CD4-positive, alpha-beta memory T cell (primary cell): ENCODE measurements around the gene TRAF7. TPM values are rescaled to one million over a fixed set of nuclear protein-coding genes. Genes with fewer than 3 reads are reported as not detected.

Experiments
- CTCF ChIA-PET: fragments of 350-600 bp; sonication (Branson Sonifier 250); formaldehyde crosslinking; loops from one replicate; lab custom pipeline; 2021; ENCODE audit warnings: inconsistent platforms; ENCODE audit not compliant: partially characterized antibody; lab: Charles Lee
- POLR2A ChIA-PET: fragments of 350-600 bp; sonication (Branson Sonifier 250); formaldehyde crosslinking; loops from one replicate; lab custom pipeline; 2021; ENCODE audit not compliant: partially characterized antibody; lab: Charles Lee
- DNase-seq, 5 donors: peaks; one replicate each; pipeline versions ENCODE4 v3.0.0 to v3.0.0-alpha.2; 2020 to 2022; ENCODE audit warnings: mixed read lengths in 1 of 5
- H3K27ac ChIP-seq: one replicate; pipeline ENCODE4 v1.7.0; 2013; ENCODE audit warnings: low read depth, low read length
- H3K27me3 ChIP-seq: 2 replicates; pipeline ENCODE4 v1.7.0; 2013; ENCODE audit warnings: mild to moderate bottlenecking, low read length, moderate library complexity; ENCODE audit not compliant: insufficient read depth
- H3K36me3 ChIP-seq: 2 replicates; pipeline ENCODE4 v1.7.0; 2013; ENCODE audit warnings: mild to moderate bottlenecking, low read length, moderate library complexity; ENCODE audit not compliant: insufficient read depth
- H3K4me1 ChIP-seq: 2 replicates; pipeline ENCODE4 v1.7.0; 2013; ENCODE audit warnings: mild to moderate bottlenecking, low read length, moderate library complexity; ENCODE audit not compliant: insufficient read depth
- H3K4me3 ChIP-seq, 2 donors: one replicate each; pipeline ENCODE4 v1.7.0; 2013; ENCODE audit warnings: low read length in 2 of 2, mild to moderate bottlenecking in 1 of 2
- H3K9me3 ChIP-seq, 2 donors: one replicate each; pipeline ENCODE4 v1.7.0; 2013; ENCODE audit warnings: low read length in 2 of 2, control low read depth in 1 of 2; ENCODE audit not compliant: control insufficient read depth in 1 of 2
- H3K27ac Mint-ChIP-seq, 7 donors: one replicate each; pipeline ENCODE4 v1.8.0; 2020 to 2021; ENCODE audit warnings: mixed read lengths in 7 of 7, mild to moderate bottlenecking in 6 of 7, inconsistent platforms in 3 of 7, moderate library complexity in 3 of 7
- H3K27me3 Mint-ChIP-seq, 2 donors: one replicate each; pipeline ENCODE4 v1.8.0; 2020 to 2021; ENCODE audit warnings: mixed read lengths in 2 of 2
- H3K36me3 Mint-ChIP-seq, 2 donors: one replicate each; pipeline ENCODE4 v1.8.0; 2020 to 2021; ENCODE audit warnings: mixed read lengths in 2 of 2, inconsistent platforms in 1 of 2, mild to moderate bottlenecking in 1 of 2
- H3K4me1 Mint-ChIP-seq, 4 donors: one replicate each; pipeline ENCODE4 v1.8.0; 2020 to 2021; ENCODE audit warnings: mixed read lengths in 4 of 4, mild to moderate bottlenecking in 1 of 4
- H3K4me3 Mint-ChIP-seq, 8 donors: one replicate each; pipeline ENCODE4 v1.8.0; 2020 to 2021; ENCODE audit warnings: mixed read lengths in 8 of 8, mild to moderate bottlenecking in 7 of 8, moderate library complexity in 6 of 8, inconsistent platforms in 3 of 8
- H3K9me3 Mint-ChIP-seq, 8 donors: one replicate each; pipeline ENCODE4 v1.8.0; 2020 to 2021; ENCODE audit warnings: mixed read lengths in 8 of 8, mild to moderate bottlenecking in 5 of 8, inconsistent platforms in 3 of 8, moderate library complexity in 1 of 8
- intact Hi-C: fragments of 100-400 bp; cut with micrococcal nuclease; formaldehyde crosslinking; loops from one replicate; pipeline ENCODE4 v1.15.1; 2023
- polyA plus RNA-seq, 2 donors: library from polyadenylated mRNA; unstranded; fragments of 300-500 nt; fragmentation: Illumina TruSeq; gene quantifications; one replicate each; pipeline ENCODE4 v1.2.3, GENCODE V29; 2021
- total RNA-seq, 2 experiments: library from RNA; stranded (reverse); gene quantifications; one replicate each; pipeline ENCODE4 v1.2.3, GENCODE V29; 2021

TRAF7 gene
- total and polyA plus RNA-seq, 4 experiments from 2014 or later = 1.9 to 41.9 (median 24.9) TPM

GRCh38 chr16:2155977-2156848, 631 bp downstream of the TRAF7 start:
- Mint-ChIP-seq H3K27me3 (no peaks in the 10 kb centered on the region), H3K36me3 (peaks cover 0 to 14% of the 10 kb centered on the region in 2 donors), H3K9me3 (no peaks in the 10 kb centered on the region), H3K27ac (peak overlapping the region; percentile 75 to 98 (median 94)), H3K4me1 (peaks cover 27 to 61% (median 42%) of the 10 kb centered on the region in 4 donors), H3K4me3 (peak overlapping the region; percentile 94 to 98 (median 95))
- peak overlapping the region; percentile 48 for H3K27ac ChIP-seq
- peaks cover 62% of the 10 kb centered on the region for H3K4me1 ChIP-seq
- H3K4me3 ChIP-seq = peak overlapping the region; percentile 47 to 52
- no peaks in the 10 kb centered on the region for H3K27me3 ChIP-seq
- H3K36me3 ChIP-seq = peaks cover 4% of the 10 kb centered on the region
- POLR2A ChIA-PET = interaction anchor here (0.5 to 3.7 kb wide), 48 partner anchors 10 to 1567 kb away, joined by 3 to 75 read pairs (median 7); partner anchors contain the start of genes AMDHD2, ATP6V0C, CCNF and ECI1
- DNase-seq = no peak
- CTCF ChIA-PET = interaction anchor here (0.9 to 4.6 kb wide), 6 partner anchors 12 to 192 kb away, joined by 3 to 30 read pairs (median 4); partner anchors contain the start of gene RPS2
- intact Hi-C loops = loop anchor here (1.0 to 10.0 kb wide), 13 partner anchors 19 to 357 kb away; partner anchors contain the start of genes ATP6V0C, E4F1, ECI1 and GFER
- no peaks in the 10 kb centered on the region for H3K9me3 ChIP-seq

GRCh38 chr16:2156849-2157224, 1.3 kb downstream of the TRAF7 start:
- H3K27me3 ChIP-seq = no peaks in the 10 kb centered on the region
- H3K36me3 ChIP-seq = peaks cover 2% of the 10 kb centered on the region
- Mint-ChIP-seq H3K9me3 (no peaks in the 10 kb centered on the region), H3K27ac (peak overlapping the region in 5 of 7 donors; percentile 69 to 95 (median 89)), H3K4me1 (peaks cover 24 to 55% (median 38%) of the 10 kb centered on the region in 4 donors), H3K4me3 (peak overlapping the region; percentile 94 to 98 (median 95)), H3K27me3 (no peaks in the 10 kb centered on the region), H3K36me3 (peaks cover 0 to 14% of the 10 kb centered on the region in 2 donors)
- peaks cover 56% of the 10 kb centered on the region for H3K4me1 ChIP-seq
- intact Hi-C loops = loop anchor here (1.0 to 10.0 kb wide), 2 partner anchors 38 to 292 kb away; no protein-coding TSS in a partner anchor
- no peak overlapping the region for H3K27ac ChIP-seq
- H3K4me3 ChIP-seq = no peak overlapping the region
- ChIA-PET POLR2A (no interaction called here), CTCF (interaction anchor here (4.6 kb wide), 1 partner anchor 16 kb away, joined by 30 read pairs; no protein-coding TSS in a partner anchor)
- no peaks in the 10 kb centered on the region for H3K9me3 ChIP-seq
- DNase-seq = no peak

GRCh38 chr16:2157480-2158261, 2.1 kb downstream of the TRAF7 start:
- POLR2A ChIA-PET = no interaction called here
- no peaks in the 10 kb centered on the region for H3K27me3 ChIP-seq
- Mint-ChIP-seq H3K36me3 (peaks cover 0 to 14% of the 10 kb centered on the region in 2 donors), H3K4me1 (peaks cover 24 to 49% (median 36%) of the 10 kb centered on the region in 4 donors), H3K9me3 (no peaks in the 10 kb centered on the region), H3K27ac (peak overlapping the region in 3 of 7 donors; percentile 36 to 88 (median 73)), H3K27me3 (no peaks in the 10 kb centered on the region), H3K4me3 (peak overlapping the region in 5 of 8 donors; percentile 76 to 95 (median 95))
- CTCF ChIA-PET = interaction anchor here (4.6 kb wide), 1 partner anchor 17 kb away, joined by 30 read pairs; no protein-coding TSS in a partner anchor
- H3K9me3 ChIP-seq = no peaks in the 10 kb centered on the region
- DNase-seq = no peak
- intact Hi-C loops = loop anchor here (10.0 kb wide), 1 partner anchor 293 kb away; no protein-coding TSS in a partner anchor
- H3K4me3 ChIP-seq = no peak overlapping the region
- no peaks in the 10 kb centered on the region for H3K36me3 ChIP-seq
- H3K4me1 ChIP-seq = peaks cover 47% of the 10 kb centered on the region
- no peak overlapping the region for H3K27ac ChIP-seq

GRCh38 chr16:2158262-2158638, 2.7 kb downstream of the TRAF7 start:
- H3K36me3 ChIP-seq = no peaks in the 10 kb centered on the region
- intact Hi-C loops = loop anchor here (10.0 kb wide), 1 partner anchor 293 kb away; no protein-coding TSS in a partner anchor
- H3K27me3 ChIP-seq = no peaks in the 10 kb centered on the region
- Mint-ChIP-seq H3K9me3 (no peaks in the 10 kb centered on the region), H3K4me1 (peaks cover 24 to 45% (median 35%) of the 10 kb centered on the region in 4 donors), H3K4me3 (no peak overlapping the region), H3K27ac (peak overlapping the region in 2 of 7 donors; percentile 15 to 68), H3K36me3 (peaks cover 0 to 14% of the 10 kb centered on the region in 2 donors), H3K27me3 (no peaks in the 10 kb centered on the region)
- CTCF ChIA-PET = interaction anchor here (4.6 kb wide), 1 partner anchor 18 kb away, joined by 30 read pairs; no protein-coding TSS in a partner anchor
- POLR2A ChIA-PET = no interaction called here
- H3K4me1 ChIP-seq = peaks cover 41% of the 10 kb centered on the region
- H3K4me3 ChIP-seq = no peak overlapping the region
- no peak for DNase-seq
- H3K27ac ChIP-seq = no peak overlapping the region
- no peaks in the 10 kb centered on the region for H3K9me3 ChIP-seq

GRCh38 chr16:2159175-2159838, 3.7 kb downstream of the TRAF7 start:
- Mint-ChIP-seq H3K9me3 (no peaks in the 10 kb centered on the region), H3K36me3 (peaks cover 0 to 10% of the 10 kb centered on the region in 2 donors), H3K27ac (peak overlapping the region in 4 of 7 donors; percentile 36 to 66 (median 44)), H3K4me3 (no peak overlapping the region), H3K4me1 (peaks cover 17 to 35% (median 27%) of the 10 kb centered on the region in 4 donors), H3K27me3 (no peaks in the 10 kb centered on the region)
- Histone ChIP-seq H3K4me3 (no peak overlapping the region), H3K36me3 (no peaks in the 10 kb centered on the region), H3K9me3 (no peaks in the 10 kb centered on the region), H3K4me1 (peaks cover 31% of the 10 kb centered on the region), H3K27me3 (no peaks in the 10 kb centered on the region), H3K27ac (no peak overlapping the region)
- CTCF ChIA-PET = no interaction called here
- POLR2A ChIA-PET = no interaction called here
- intact Hi-C loops = loop anchor here (10.0 kb wide), 1 partner anchor 295 kb away; no protein-coding TSS in a partner anchor
- DNase-seq = no peak

GRCh38 chr16:2160915-2161551, 5.5 kb downstream of the TRAF7 start:
- H3K27ac ChIP-seq = no peak overlapping the region
- no peaks in the 10 kb centered on the region for H3K27me3 Mint-ChIP-seq
- POLR2A ChIA-PET = no interaction called here
- H3K4me1 ChIP-seq = peaks cover 26% of the 10 kb centered on the region
- H3K36me3 Mint-ChIP-seq = peaks cover under 1 to 5% of the 10 kb centered on the region in 2 donors
- no peaks in the 10 kb centered on the region for H3K9me3 ChIP-seq
- peaks cover 10 to 24% (median 16%) of the 10 kb centered on the region in 4 donors for H3K4me1 Mint-ChIP-seq
- H3K4me3 Mint-ChIP-seq = no peak overlapping the region
- intact Hi-C loops = no loop called here
- CTCF ChIA-PET = no interaction called here
- no peaks in the 10 kb centered on the region for H3K36me3 ChIP-seq
- no peaks in the 10 kb centered on the region for H3K9me3 Mint-ChIP-seq
- no peak overlapping the region for H3K27ac Mint-ChIP-seq
- H3K4me3 ChIP-seq = no peak overlapping the region
- H3K27me3 ChIP-seq = no peaks in the 10 kb centered on the region
- DNase-seq = no peak
